Kidney epithelial cell (primary cell): ENCODE measurements around the gene DNAJC7. TPM values are rescaled to one million over a fixed set of nuclear protein-coding genes. Genes with fewer than 3 reads are reported as not detected.

Experiments used
- DNase-seq: peaks from one replicate; pipeline ENCODE4 v3.0.0-alpha.2; 2010; ENCODE audit warnings: low read depth
- H3K27me3 ChIP-seq: 2 replicates; pipeline ENCODE4 v1.6.0; 2011; ENCODE audit warnings: low read length; ENCODE audit not compliant: control insufficient read depth, insufficient read depth
- H3K36me3 ChIP-seq: 2 replicates; pipeline ENCODE4 v1.5.1; 2011; ENCODE audit warnings: low read length; ENCODE audit not compliant: control insufficient read depth, insufficient read depth
- H3K4me3 ChIP-seq: 2 replicates; pipeline ENCODE4 v1.5.1; 2011; ENCODE audit warnings: low read depth, mild to moderate bottlenecking, control low read depth, low read length
- CTCF ChIP-seq: IDR thresholded peaks from 2 replicates; pipeline ENCODE4 v1.5.1; 2011; ENCODE audit warnings: mild to moderate bottlenecking, moderate library complexity, low read length, control low read depth, inconsistent platforms; ENCODE audit not compliant: insufficient read depth, poor library complexity, severe bottlenecking
- total RNA-seq: library from RNA; depleted of rRNA; stranded (reverse); fragments of >200 nt; gene quantifications from 2 replicates; pipeline ENCODE4 v1.2.3, GENCODE V29; 2015

DNAJC7 gene
- total RNA-seq, 1 donor from 2014 or later, result 73.5 TPM

DNA sequence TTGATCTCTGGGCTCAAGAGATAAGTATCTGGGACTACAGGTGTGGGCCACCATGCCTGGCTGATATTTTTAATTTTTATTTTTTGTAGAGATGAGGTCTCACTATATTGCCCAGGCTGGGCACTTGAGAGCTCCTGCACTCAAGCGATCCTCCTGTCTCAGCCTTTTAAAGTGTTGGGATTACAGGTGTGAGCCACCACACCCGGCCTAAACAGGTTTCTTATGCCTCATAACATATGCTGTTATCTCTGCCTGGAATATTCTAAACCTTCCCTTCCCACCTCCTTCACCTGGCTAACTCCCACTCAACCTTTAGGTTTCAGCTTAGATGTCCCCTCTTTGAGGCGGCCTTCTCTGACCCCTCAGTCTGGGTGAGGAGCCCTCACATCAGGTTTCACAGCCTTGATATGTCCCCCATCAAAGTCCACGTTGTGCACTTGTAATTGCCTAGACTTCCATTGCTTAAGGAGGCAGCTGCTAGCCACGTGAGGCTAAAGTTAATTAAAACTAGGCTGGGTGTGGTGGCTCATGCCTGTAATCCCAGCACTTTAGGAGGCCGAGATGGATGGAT lies 59.3 kb downstream of the DNAJC7 start:
- DNase-seq, result no peak
- no peak for TF ChIP-seq CTCF

DNA sequence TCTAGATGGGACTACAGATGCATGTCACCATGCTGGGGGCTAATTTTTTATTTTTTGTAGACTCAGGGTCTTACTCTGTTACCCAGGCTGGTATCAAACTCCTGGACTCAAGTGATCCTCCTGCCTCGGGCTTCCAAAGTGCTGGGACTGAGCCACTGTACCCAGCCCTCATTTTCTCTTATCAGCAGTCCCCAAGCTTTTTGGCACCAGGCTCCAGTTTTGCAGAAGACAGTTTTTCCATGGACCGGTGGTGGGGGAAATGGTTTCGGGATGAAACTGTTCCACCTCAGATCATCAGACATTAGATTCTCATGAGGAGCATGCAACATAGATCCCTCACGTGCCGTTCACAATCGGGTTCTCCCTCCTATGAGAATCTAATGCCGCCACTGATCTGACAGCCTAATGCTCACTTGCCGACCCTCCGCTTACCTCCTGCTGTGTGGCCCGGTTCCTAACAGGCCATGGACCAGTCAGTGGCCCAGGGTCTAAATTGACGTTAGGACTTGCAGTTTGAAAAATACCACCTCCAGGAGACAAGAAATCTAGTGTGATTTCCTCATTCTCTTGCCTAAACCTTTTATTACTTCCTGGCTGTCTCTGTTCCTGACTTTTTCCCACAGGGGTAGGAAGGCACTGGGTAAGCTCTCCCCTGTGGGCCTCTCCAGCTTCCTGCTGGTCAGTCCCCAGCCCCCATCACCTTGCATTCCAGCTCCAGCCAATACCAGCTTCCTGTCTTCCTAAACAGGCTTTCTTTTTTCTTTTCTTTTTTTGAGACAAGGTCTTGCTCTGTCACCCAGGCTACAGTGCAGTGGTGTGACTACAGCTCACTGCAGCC lies 60.0 kb downstream of the DNAJC7 start:
- no peak for TF ChIP-seq CTCF
- H3K27me3 ChIP-seq, result no peaks in the 10 kb centered on the region
- no peak for DNase-seq
- H3K36me3 ChIP-seq, result no peaks in the 10 kb centered on the region
- no peak overlapping the region for H3K4me3 ChIP-seq

More for the DNA sequence above, 59.3 kb downstream of the DNAJC7 start:
- Histone ChIP-seq H3K4me3 (no peak overlapping the region), H3K27me3 (no peaks in the 10 kb centered on the region), H3K36me3 (no peaks in the 10 kb centered on the region)

DNA sequence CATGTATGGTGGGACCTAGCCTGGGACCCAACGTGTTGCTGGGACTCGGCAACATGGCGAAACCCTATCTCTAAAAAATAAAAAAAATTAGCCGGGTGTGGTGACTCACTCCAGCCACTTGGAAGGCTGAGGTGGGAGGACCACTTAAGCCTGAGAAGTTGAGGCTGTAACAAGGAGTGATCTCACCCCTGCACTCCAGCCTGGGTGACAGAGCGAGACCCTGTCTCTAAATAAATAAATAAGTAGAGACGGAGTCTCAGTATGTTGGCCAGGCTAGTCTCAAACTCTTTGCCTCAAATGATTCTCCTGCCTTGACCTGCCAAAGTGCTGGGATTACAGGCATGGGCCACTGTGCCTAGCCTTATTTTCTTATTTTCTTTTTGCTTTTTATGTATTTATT lies 60.7 kb downstream of the DNAJC7 start:
- Histone ChIP-seq H3K36me3 (no peaks in the 10 kb centered on the region), H3K4me3 (no peak overlapping the region), H3K27me3 (no peaks in the 10 kb centered on the region)
- no peak for TF ChIP-seq CTCF
- no peak for DNase-seq

DNA sequence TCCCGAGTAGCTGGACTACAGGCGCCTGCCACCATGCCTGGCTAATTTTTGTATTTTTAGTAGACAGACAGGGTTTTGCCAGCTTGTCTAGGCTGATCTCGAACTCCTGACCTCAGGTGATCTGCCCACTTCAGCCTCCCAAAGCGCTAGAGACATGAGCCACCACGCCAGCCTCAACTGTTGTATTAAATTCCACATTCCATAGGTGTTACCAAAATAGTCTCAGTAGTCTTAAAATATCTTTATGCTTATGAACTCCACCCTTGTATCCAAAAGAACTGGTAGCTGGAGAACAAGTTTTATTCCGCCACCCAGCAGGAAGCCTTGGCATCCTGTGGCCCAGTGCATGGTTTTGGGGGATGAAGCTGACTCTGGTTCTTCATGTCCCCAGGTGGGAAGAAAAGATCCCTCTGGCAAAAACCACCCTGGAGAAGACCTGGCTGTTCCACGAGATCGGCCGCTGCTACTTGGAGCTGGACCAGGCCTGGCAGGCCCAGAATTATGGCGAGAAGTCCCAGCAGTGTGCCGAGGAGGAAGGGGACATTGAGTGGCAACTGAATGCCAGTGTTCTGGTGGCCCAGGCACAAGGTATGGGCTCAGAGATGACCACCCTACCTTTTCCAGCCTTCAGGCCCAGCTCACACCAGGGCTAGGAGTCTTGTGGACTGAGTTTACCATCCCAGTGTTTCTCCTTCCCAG lies 68.3 kb downstream of the DNAJC7 start:
- Histone ChIP-seq H3K4me3 (no peak overlapping the region), H3K36me3 (no peaks in the 10 kb centered on the region), H3K27me3 (no peaks in the 10 kb centered on the region)
- DNase-seq, result no peak
- TF ChIP-seq CTCF, result no peak

DNA sequence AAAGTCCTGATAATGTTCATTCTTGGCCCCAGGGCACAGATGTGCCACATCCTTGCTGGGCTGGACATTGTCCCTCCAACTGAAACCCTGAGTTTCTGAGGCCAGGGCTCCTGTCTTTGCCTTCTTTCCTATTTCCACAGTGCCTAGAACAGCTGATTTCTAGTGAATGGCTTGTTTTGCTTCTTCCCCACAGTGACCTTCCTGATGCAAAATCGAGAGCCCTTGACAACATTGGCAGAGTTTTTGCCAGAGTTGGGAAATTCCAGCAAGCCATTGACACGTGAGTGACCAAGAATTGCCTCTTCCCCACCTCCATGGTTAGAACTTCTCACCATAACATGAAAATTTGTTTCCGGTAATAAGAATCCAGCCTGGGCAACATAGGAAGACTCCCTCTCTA lies 72.3 kb downstream of the DNAJC7 start:
- Histone ChIP-seq H3K36me3 (no peaks in the 10 kb centered on the region), H3K27me3 (no peaks in the 10 kb centered on the region), H3K4me3 (no peak overlapping the region)
- no peak for TF ChIP-seq CTCF
- DNase-seq, result no peak
